ENCODE results near the gene PPAN. TPM values are rescaled to one million over a fixed set of nuclear protein-coding genes. Genes with fewer than 3 reads are reported as not detected.

Gene PPAN
- total RNA-seq = 15.7 TPM

DNA sequence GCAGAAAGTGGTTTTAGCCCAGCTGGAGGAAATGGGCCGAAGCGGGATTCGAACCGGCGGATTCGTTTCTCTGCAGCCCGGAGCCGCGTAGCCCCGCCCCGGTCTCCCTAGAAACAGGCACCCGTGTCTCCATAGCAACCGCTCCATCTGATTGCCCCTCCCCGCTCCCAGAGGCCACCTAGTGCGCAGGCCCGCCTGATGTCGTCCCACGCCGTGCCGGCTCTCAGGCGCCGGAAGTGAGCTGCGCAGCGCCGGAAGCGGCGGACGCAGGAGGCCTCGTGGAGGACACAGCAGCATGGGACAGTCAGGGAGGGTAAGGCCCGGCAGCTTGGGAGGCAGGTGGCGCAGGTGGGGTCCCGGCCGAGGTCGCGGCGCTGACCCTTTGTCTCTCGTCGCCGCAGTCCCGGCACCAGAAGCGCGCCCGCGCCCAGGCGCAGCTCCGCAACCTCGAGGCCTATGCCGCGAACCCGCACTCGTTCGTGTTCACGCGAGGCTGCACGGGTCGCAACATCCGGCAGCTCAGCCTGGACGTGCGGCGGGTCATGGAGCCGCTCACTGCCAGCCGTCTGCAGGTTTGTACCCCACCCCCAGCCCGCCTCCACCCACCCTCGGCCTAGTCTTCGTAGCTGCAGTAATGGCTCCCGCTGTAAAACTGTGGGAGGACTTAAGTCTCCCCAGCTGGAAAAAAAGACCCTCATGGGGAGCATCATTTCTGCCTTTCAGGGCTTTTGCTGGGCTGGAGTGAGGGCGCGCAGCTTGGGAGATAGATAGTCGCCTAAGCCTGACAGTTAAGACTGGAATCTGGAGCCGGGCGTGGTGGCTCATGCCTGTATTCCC, at the start of gene PPAN:
Gene PPAN, plus strand, starts transcription at position 263 of the 837 bp plus-strand sequence. Its CDS starts 33 bp downstream, at position 296.
- peak; percentile 98 for DNase-seq

GRCh38 chr19:10061717-10062310, 44.3 kb upstream of the PPAN start:
- no peak for DNase-seq

- no peak for DNase-seq
Observed at GRCh38 chr19:10068205-10068604, 38.0 kb upstream of the PPAN start.

DNA sequence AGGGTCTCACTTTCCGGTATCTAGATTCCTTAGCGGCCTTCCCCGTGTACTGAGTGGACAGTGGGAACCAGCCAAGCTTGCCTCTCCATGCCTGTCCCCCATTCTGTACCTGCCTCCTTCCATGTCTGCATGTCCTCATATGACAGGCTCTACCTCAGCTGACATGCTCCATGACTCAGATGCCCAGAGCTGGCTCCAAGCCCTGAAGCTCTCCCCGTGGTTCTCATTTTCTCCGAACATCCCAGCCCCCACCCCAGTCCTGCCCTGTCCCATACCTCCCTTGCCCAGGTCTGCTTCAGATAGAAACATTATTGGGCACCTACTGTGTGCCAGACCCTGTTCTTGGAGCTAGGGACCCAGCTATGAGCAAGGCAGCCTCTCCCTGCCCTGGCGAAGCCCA, 37.1 kb upstream of the PPAN start:
- no peak for DNase-seq

GRCh38 chr19:10070730-10071446, 35.3 kb upstream of the PPAN start:
- DNase-seq = no peak

DNA sequence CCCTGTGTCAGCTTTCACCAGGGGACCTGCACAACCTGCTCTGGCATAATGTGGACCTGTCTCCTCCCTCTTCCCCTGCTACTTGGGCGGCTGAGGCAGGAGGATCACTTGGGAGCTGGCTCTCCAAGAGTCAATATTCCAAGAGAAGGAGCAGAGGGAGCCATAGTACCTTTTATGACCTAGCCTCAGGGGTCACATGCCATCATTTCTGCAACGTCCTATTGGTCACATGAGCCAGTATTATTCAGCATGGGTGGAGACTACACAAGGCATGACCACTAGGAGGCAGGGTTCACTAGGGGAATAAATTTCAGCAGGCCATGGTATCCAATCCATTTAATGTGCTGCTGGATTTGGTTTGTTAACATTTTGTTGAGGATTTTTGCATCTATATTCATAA, 32.0 kb upstream of the PPAN start:
- no peak for DNase-seq

DNA sequence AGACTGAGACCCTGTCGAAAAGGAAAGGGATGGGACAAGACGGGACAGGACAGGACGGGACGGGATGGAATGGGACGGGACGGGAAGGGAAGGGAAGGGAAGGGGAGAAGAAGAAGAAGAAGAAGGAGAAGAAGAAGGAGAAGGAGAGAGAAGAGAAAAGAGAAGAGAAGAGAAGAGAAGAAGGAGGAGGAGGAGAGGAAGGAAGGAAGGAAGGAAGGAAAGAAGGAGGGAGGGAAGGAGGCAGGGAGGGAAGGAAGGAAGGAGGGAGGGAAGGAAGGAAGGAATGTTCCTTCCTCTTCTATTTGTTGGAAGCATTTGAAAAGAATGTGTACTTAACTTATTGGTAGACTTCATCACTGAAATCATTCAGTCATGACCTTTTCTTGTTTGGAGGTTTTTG, 29.6 kb upstream of the PPAN start:
- DNase-seq = no peak

GRCh38 chr19:10078329-10078728, 27.8 kb upstream of the PPAN start:
- no peak for DNase-seq

GRCh38 chr19:10079031-10079453, 27.1 kb upstream of the PPAN start:
- DNase-seq = no peak

- DNase-seq = no peak
Observed at GRCh38 chr19:10083911-10084310, 22.3 kb upstream of the PPAN start.

GRCh38 chr19:10084803-10085202, 21.4 kb upstream of the PPAN start:
- DNase-seq = no peak

- DNase-seq = peak; percentile 56
Observed at GRCh38 chr19:10085641-10086590, 20.2 kb upstream of the PPAN start, which contains the start of gene SHFL. Gene SHFL (plus strand): TSS chr19:10086317. CDS start chr19:10086428, 111 bp downstream.

- no peak for DNase-seq
Observed at GRCh38 chr19:10086591-10087192, 19.5 kb upstream of the PPAN start.

- DNase-seq = no peak
Observed at GRCh38 chr19:10087296-10088061, 18.7 kb upstream of the PPAN start.

DNA sequence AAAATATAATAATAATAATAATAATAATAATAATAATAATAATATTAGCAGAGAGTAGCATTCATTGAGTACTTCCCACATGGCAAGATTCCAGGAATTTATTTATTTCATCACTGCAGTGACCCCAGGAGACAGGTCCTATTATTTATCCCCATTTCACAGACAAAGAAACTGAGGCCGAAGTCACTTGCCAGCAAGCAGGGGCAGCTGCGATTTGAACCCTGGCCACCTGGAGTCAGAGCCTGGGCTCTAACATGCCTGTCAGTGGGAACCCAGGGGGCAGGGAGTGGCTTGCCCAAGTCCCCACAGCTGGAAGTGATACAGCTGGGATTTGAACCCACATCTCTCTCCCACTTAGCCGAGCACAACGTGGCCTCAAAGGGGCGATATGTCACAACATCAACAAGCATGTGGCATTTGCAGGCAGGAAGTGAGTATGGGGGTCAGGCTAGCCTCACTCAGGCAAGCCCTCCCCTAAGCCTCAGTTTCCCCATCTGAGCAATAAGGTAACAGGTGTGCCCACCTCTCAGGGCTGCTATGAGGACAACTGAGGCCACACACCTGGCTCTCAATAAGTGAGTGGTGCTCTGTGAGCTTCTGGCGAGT, 17.1 kb upstream of the PPAN start:
- no peak for DNase-seq

GRCh38 chr19:10089801-10090375, 16.3 kb upstream of the PPAN start:
- DNase-seq = no peak

DNA sequence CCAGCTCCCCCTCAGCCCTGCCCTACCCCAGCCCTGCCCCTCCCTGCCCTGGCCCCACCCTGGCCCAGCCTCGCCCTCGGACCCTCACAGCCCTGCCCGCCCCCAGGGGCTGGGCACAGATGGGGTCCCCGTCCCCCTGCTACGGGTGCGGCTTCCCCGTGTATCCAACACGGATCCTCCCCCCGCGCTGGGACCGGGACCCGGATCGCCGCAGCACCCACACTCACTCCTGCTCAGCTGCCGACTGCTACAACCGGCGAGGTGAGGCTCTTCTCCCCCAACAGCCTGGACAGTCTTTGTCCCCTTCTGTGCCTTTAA, 14.8 kb upstream of the PPAN start:
- DNase-seq = no peak

DNA sequence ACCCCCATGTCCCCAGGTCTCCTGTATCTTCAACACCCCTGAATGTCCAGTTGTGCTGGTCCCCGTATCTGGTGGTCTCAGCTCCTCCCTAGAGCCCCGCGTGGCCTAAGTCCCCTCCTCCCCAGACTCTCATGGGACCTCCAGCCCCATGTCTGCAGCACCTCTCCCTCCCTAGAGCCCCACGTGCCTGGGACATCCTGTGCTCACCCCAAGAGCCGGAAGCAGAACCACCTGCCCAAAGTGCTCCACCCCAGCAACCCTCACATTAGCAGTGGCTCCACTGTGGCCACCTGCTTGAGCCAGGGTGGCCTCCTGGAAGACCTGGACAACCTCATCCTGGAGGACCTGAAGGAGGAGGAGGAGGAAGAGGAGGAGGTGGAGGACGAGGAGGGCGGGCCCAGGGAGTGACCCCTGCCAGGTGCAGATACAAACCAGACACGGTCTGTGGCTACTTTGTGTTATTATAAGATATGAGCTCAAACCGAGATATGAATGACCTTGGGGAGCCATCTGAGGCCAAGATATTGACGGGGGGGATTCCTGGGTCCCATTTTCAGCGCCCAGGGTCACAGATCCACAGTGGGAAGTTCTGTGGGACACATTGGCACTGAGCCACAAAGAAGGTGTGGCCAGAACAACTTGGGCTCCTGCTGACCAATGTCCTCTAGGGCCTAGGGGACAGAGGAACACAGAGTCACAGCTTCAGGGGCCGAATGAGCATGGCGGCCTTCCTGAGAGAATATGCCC, 14.1 kb upstream of the PPAN start:
- DNase-seq = no peak

DNA sequence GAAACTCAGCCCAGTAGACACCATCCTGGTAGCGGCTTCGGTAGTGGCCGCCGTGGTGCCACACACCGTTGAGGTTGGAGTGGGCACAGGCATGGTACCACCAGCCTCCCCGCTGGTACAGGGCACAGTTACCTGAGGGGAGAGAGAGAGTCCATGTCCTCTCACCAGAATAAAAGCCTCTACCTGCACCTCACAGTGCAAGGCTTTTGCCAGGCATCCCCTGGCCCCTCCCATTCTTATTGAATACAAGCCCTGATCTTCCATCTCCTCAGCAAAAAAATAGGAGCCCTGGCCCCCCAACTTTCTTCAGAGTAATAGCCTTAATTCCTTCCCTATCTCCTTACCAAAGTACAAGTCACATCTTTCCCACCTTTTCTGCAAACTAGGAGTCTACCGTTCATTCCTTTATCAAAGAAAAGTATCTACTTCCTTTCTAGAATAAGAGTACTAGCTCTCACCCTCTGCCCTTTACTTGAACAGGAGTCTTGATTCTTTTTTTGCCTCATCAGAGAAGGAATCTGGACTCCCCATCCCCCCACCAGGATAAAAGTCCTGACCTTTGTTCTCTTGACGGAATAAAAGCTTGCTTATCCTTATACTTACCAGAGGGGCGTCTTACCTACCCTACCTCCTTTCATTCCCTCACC, 13.4 kb upstream of the PPAN start:
- DNase-seq = no peak
